GM19043 (cell line): ENCODE data around the gene SBK2.

Experiments
- ATAC-seq: cut with Tn5 transposase; IDR thresholded peaks from one replicate; pipeline ENCODE4 v1.9.1; 2021; ENCODE audit warnings: low read depth; ENCODE audit not compliant: unreplicated experiment

The SBK2 gene

DNA sequence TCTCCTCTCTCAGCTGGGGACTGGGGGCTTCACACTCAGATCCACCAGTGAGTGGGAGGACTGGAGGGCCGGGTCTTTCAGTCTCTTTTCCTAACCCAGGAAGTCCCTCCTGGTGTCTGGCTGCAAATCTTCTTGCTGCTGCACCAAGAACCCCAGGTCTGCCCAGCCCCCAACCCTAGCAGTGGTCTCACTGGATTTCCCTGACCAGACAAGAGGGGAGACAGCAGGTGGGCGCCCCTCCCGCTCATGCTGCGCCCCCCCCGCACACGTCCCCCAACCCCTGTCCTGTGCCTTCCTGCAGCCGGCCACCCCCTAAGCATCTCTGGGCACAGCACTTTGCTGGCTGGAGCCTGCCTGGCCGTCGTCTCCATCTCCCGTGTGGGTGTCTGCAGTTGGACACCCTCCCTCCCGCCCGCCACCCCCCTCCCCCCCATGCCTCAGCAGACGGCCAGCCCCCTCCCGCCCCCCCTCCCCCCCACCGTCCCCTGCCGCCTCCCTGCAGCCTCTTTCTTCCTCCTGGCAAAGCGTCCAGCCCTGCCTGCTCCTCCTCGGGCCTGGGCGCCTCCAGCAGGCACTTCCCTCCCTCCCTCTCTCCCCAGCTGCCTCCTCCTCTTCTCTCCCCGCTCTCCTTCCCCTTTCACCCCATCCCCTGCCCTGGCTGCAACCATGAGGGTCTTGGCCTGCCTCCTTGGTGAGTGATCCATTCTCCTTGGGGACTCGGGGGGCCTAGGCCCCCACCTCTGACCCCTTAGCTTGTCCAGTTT is 48.8 kb downstream of the SBK2 start, which contains the start of gene SSC5D:
SSC5D (plus strand) TSS at position 513 of the 764 bp plus-strand sequence; CDS start at position 667, 154 bp downstream.
- ATAC-seq, result no peak

DNA sequence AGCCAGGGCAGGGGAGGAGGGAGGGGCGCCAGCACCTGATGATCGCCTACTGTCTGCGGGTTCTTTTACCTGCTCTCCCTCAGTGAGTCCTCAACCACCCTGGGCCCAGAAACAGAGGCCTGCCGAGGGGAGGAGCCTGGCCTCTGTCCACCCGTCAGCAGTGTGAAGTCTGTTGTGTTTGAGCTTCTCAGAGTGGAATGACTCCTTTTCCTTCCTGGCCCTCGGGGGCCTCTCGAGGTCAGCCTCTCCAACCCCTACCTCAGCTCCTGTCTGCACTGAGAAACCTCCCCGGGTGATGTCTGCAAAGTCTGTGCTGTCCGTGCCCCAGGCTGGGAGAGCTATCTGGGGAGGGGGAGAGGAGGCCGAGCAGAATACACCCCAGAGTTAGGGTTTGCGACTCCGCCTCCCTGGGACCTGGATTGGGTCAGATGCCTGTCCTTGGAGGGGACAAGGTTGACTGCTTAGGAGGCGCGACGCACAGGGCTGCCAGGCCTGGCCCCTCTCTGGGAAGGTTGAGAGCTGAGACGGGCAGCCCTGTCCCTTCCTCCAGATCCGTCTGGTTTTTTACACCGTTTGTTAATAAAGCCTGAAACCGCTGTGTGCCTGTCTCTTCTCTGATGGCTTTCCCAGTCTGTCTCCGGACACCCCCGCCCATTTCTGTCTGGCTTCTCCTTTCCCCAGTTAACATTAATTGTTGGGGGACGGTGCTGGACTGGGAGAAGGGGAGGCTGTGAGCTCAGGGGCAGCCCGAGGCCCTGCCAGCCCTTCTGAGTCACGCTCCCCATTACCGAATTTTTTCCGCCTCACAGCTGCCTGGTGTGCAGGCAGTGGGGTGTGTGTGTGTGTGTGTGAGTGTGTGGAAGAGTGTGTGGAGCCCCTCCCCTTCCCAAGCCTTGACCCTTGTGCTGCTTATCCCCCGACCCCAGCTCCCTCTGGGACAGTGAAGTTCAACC is 49.7 kb downstream of the SBK2 start:
- no peak for ATAC-seq

DNA sequence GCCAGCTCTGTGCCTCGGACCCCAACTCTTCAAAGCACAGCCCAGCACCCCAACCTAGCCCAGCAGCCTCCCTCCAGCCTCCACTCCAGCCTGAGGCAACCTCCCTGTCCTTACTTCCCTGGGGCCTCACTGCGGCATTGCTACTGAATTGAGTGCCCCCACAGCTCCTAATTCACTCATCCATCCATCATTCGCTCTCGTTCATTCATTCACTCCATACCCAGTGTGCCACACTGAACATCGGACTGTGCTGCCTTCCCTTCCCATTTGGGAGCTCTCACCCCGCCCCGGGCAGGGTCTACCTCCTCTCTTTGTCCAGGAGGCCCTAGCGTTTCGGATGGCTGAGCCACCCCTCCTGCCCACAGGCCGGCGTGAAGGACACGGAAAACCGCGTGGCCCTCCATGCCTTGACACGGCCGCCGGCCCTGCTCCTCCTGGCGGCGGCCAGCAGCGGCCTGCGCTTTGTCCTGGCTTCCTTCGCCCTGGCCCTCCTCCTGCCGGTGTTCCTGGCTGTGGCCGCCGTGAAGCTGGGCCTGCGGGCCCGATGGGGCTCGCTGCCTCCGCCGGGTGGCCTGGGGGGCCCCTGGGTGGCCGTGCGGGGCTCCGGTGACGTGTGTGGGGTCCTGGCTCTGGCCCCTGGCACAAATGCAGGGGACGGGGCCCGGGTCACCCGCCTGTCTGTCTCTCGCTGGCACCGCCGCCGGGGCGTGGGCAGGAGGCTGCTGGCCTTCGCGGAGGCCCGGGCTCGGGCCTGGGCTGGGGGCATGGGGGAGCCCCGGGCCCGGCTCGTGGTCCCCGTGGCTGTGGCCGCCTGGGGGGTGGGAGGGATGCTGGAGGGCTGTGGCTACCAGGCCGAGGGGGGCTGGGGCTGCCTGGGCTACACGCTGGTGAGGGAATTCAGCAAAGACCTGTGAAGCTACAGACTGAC is 50.6 kb downstream of the SBK2 start:
- ATAC-seq, result no peak

DNA sequence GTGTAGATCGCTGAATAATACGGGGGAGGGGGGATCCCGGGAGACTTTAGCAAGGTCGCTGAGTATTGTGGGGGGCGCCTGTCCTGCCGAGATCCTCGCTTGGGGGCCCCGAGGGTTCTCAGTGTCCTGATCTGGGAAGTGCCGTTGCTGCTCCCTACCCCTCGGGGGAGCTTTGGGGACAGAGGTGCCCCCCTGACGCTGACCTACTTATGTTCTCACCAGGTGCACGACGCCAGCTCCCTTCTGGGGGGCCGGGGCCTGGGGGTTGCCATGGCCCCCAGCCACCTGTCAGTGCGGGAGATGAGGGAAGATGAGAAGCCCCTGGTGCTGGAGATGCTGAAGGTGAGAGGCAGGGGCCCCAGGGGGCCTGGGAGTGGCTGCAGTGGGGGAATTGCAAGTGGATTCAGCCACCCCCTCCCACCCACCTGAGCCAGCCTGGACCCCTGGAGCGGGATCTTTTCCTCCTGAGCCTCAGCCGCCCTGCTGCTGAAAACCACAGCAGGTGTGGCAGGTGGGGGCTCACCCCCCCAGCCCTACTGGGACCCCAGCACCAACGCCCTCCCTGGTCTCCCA is 51.4 kb downstream of the SBK2 start:
- ATAC-seq, result no peak

DNA sequence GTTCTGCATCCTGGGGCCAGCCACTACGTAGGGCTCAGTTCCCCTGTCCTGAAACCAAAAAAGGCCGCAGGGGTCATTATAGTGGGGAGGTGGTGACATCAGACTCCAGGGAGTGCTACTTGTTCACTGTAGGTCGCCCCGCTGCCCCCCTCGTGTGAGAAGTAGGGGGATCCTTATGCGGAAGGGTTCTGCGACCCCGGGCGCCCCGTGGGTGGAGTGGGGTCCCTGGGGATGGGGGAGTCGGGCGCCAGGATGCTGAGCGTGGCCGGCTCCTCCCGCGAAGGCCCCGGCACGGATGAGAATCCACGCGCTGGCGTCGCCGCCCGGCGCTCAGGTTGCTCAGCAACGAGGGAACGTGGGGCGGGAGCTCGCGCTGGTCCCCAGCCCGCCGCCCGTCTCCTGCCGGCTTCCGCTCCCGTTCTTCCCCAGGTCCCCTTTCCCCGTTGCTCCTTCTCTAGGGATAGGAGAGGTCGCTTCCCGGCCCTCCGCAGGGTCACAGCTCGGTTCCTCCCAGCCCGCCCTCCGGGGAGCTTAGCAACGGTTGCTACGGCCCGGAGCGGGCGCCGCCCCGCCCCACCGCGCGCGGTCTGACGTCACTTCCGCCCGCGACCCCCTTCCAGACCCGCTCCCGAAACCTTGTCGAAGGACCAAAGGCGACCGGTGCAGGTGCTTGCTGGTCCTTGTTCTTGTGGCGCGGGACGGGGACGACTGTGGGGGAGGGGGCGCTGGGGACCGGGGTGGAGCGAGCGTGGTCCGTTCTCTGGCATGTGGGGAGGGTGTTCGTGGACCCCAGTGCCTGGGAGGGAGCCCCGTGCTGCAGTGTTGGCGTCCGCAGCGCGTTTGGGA is 52.1 kb downstream of the SBK2 start, which contains the start of gene NAT14:
NAT14 (plus strand) TSS at position 596 of the 846 bp plus-strand sequence. CDS start 521 bp downstream, outside the sequence.
- no peak for ATAC-seq

DNA sequence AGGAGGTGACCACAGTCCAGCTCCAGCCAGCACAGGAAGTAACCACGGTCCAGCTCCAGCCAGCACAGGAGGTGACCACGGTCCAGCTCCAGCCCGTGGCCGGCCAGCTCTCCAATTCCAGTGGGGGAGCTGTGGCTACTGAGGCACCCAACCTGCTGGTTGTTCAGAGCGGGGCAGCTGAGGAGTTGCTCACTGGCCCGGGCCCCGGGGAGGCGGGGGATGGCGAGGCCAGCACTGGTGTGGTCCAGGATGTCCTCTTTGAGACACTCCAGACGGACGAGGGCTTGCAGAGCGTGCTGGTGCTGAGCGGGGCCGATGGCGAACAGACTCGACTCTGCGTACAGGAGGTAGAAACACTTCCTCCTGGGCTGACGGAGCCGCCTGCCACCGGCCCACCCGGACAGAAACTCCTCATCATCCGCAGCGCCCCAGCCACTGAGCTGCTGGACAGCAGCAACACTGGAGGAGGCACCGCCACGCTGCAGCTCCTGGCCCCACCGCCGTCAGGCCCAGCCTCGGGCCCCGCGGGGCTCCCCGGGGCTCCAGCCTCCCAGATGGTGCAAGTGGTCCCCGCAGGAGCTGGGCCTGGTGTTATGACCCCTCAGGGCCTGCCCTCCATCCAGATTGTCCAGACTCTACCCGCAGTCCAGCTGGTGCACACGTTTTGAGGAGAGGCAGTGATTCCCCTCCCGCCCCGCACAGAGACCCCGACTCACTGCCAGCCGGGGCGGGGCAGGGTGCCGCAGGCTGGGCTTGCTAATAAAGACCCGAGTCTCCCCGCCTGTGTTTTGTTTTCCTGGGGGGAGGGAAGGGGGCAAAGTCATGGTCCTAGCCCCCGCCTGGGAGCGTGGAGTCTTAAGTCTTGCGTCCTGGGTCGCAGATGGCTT is 53.0 kb downstream of the SBK2 start:
- no peak for ATAC-seq

DNA sequence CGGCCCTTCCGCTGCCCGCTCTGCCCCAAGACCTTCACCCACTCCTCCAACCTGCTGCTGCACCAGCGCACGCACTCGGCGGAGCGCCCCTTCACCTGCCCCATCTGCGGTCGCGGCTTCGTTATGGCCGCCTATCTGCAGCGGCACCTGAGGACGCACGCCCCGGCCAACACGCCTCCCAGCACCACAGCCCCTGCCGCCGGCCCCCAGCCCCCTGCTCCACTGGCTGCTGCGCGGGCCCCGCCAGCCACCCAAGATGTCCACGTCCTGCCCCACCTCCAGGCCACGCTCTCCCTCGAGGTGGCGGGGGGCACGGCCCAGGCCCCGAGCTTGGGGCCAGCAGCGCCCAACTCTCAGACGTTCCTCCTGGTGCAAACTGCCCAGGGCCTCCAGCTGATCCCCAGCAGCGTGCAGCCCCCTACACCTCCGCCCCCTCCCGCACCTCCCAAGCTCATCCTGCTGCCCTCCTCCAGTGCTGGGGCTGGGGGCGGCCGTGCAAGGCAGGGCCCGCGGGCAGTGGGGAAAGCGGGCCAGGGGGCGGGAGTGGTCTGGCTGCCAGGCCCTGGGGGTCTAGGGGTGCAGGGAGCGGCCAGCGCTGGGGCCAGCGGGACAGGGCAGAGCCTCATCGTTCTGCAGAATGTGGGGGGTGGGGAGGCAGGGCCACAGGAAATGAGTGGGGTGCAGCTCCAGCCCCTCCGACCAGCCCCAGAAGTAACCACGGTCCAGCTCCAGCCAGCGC is 53.8 kb downstream of the SBK2 start:
- no peak for ATAC-seq

DNA sequence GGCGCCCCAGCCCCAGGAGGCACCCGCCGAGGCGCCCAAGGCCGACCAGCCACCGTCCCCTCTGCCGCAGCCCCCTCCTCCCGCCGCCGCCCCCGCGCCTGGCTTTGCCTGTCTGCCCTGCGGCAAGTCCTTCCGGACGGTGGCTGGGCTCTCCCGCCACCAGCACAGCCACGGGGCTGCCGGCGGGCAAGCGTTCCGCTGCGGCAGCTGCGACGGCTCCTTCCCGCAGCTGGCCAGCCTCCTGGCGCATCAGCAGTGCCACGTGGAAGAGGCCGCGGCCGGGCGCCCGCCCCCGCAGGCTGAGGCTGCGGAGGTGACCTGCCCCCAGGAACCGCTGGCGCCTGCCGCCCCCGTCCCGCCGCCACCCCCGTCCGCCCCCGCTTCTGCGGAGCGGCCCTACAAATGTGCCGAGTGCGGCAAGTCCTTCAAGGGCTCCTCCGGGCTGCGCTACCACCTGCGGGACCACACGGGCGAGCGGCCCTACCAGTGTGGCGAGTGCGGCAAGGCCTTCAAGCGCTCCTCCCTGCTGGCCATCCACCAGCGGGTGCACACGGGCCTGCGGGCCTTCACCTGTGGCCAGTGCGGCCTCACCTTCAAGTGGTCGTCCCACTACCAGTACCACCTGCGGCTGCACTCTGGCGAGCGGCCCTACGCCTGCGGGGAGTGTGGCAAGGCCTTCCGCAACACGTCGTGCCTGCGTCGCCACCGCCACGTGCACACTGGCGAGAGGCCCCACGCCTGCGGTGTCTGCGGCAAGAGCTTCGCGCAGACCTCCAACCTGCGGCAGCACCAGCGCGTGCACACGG is 54.6 kb downstream of the SBK2 start:
- no peak for ATAC-seq

DNA sequence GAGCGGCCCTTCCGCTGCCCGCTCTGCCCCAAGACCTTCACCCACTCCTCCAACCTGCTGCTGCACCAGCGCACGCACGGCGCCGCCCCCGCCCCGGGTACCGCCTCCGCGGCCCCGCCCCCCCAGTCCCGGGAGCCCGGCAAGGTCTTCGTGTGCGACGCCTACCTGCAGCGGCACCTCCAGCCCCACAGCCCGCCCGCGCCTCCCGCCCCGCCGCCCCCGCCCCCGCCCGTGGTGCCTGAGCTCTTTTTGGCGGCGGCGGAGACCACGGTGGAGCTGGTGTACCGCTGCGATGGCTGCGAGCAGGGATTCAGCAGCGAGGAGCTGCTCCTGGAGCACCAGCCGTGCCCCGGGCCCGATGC is 55.2 kb downstream of the SBK2 start:
- no peak for ATAC-seq

DNA sequence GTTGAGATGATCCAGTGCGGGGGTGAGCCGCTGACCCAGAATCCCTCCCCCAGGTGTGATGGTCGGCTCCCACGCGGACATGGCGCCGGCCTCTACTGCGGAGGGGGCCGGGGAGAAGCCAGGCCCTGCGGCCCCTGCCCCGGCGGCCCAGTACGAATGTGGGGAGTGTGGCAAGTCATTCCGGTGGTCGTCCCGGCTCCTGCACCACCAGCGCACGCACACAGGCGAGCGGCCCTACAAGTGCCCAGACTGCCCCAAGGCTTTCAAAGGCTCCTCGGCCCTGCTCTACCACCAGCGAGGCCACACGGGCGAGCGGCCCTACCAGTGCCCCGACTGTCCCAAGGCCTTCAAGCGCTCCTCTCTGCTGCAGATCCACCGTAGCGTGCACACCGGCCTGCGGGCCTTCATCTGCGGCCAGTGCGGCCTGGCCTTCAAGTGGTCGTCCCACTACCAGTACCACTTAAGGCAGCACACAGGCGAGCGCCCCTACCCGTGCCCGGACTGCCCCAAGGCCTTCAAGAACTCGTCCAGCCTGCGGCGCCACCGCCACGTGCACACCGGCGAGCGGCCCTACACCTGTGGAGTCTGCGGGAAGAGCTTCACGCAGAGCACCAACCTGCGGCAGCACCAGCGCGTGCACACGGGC is 55.7 kb downstream of the SBK2 start:
- no peak for ATAC-seq

DNA sequence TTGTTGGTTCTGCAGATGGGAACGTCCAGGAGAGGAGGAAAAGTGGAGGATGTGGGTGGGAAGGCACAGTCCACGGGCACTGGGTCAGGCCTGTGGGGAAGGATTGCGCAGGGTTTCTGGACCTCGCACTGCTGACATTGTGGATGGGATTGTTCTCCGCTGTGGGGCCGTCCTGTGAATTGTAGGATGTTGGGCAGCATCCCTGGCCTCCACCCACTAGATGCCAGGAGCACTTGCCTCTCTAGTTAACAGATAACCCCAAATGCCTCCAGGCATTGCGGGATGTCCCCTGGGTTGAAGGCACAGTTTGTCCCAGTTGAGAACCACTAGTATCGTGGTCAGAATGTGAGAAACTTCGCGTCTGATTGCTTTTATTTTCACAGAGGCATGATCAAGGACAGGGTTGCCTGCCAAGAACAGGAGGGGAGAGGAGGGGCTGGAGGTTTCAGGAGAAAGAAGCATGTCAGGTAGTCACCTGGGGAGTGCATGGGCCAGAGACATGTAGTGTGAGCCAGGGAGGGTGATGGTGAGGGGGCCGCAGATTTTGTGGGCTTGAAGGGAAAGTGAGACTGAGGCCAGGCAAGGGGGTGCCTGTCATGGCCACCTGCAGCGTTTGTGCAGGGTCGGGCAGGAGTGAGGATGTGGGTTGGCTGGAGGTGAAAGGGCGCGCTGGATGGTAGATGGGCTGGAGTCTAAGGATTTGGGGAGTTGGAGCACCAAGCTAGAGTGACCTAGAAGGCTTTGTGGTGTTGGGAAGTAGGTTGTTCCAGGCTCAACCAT is 57.3 kb downstream of the SBK2 start:
- no peak for ATAC-seq

DNA sequence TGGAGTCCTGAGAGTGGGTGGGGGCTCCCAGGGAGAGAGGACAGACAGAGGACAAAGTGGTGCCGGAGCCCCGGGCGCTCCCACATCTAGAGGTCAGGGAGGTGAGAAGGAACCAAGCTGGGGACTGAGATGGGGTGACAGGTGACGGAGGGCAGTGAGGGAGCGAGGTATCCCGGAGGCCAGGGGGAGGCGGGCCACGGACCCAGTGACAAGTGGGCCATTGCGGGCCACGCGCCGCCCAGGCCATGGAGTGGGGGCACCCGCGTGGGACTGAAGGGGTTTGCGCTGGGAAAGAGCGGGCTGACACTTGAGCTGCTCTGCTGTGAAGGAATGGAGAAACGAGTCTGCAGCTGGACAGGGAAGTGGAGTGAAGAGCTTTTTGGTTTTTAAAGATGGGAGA is 57.9 kb downstream of the SBK2 start:
- ATAC-seq, result no peak
